Stimulated activated CD4-positive, alpha-beta T cell treated with anti-CD3 and anti-CD28 coated beads, Interleukin-12 subunit alpha, Interleukin-12 subunit beta, amount 100 ng/mL, for 48 hours (primary cell): ENCODE measurements around the gene DUSP16.

Experiments used
- DNase-seq, 3 donors: peaks; one replicate each; pipeline ENCODE4 v3.0.0-alpha.2; 2020; ENCODE audit warnings: low read depth in 2 of 3, low spot score in 1 of 3

The DUSP16 gene

DNA sequence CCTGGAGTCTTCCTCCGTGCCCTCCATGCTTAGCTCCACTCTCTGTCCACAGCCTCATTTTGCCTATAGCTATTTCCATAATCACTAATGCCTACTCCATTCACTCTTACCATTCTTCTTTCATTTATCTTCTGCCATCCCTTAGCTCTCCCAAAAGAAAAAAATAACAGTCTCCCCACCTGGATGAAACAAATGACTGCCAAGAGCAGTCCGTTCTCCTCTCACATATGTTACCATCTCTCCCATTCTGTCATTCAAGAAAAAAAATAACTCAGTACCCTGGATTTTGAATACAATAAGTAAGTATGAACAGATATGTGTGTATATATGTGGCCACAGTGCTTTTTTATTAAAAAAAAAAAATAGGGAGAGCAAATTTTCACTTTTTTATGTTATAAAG, 13.2 kb downstream of the DUSP16 start:
- DNase-seq = no peak

GRCh38 chr12:12548713-12549112, 13.9 kb downstream of the DUSP16 start:
- no peak for DNase-seq

GRCh38 chr12:12546314-12546772, 16.3 kb downstream of the DUSP16 start:
- DNase-seq = no peak

DNA sequence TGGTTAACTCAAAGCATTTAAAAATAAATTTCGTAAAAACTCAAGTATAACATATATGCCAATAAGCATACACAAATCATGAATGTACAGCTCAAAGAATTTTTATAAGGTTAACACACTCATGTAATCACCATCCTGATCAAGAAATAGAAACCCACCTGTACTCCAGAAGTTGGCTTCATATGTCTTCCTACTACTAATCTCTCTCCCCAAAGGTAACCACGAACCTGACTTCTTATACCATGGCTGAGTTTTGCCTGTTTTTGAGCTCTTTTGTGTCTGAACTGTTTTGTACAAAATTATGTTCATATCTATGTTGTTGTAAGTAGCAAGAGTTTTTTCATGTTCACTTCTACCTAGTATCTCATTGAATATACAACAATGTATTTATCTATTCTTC, 18.7 kb downstream of the DUSP16 start:
- no peak for DNase-seq

- no peak for DNase-seq
Observed at GRCh38 chr12:12542964-12543363, 19.7 kb downstream of the DUSP16 start.

DNA sequence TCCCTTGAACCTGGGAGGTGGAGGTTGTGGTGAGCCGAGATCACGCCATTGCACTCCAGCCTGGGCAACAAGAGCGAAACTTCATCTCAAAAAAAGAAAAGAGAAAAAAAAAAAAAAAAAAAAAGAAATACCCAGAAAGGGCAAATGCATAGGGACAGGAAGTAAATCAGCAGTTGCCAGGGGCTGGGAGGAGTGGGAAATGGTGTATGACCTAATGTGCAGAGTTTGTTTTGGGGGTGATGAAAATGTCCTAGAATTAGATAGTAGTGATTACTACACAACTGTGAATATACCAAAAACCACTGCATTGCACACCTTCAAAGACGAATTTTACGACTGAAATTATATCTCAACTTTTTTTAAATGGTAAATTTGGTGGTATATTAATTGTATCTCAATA, 20.4 kb downstream of the DUSP16 start:
- no peak for DNase-seq

GRCh38 chr12:12541782-12542181, 20.9 kb downstream of the DUSP16 start:
- DNase-seq = no peak

- DNase-seq = no peak
Observed at GRCh38 chr12:12540261-12541013, 22.2 kb downstream of the DUSP16 start.

DNA sequence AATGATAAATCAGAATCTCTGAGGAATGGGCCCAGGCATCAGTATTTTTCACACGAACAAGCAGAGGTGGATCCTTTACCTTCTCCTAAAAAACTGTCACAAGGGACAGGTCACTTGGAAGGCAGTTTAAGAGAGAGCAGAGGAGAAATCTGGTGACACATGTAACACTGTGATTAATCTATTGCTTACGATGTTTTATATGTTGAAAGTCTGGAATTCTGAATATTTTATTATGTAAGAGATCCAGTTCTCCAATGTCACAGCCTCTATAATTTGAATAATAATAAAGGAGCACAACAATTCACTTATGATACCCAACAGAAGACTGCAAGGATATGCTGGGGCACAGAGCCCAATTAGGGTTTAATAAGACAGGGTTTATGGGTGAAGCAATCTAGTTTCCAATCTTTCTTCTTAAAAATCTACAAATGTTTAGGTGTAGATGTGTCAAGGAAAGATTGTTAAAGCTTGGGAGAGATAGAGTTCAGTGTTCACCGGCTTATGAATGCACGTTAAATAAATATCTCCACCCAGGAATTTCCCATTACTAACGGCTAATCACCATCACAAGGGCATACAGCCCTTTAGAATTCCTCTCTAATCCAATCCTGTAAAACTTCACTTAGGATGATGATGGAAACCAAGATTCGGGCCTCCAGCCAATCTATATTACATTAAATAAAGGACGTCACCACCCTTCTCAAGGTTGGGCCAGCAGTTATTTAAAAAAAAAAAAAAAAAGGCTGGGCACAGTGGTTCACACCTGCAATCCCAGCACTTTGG, 23.4 kb downstream of the DUSP16 start:
- no peak for DNase-seq

DNA sequence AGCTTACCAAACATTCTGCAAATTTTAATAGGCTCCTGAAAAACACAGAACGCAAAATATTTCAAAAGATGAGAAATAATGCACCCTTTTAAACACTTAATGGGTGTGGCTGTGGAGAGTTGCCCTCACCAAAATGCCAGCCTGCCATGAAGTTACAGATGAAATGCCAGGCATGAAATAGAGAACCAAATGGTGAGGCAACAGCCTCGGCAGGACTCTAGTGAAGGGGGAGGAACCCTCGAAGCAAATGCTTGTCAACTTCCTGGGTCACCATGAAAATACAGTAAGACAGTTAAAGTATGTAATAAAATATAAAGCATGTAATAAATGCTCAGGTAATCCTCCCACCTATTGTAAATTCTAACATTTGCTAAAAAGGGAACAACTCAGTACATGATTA, 24.1 kb downstream of the DUSP16 start:
- DNase-seq = no peak

GRCh38 chr12:12537421-12537820, 25.2 kb downstream of the DUSP16 start:
- DNase-seq = no peak

- DNase-seq = no peak
Observed at GRCh38 chr12:12534975-12535374, 27.7 kb downstream of the DUSP16 start.

- no peak for DNase-seq
Observed at GRCh38 chr12:12534166-12534866, 28.3 kb downstream of the DUSP16 start.

DNA sequence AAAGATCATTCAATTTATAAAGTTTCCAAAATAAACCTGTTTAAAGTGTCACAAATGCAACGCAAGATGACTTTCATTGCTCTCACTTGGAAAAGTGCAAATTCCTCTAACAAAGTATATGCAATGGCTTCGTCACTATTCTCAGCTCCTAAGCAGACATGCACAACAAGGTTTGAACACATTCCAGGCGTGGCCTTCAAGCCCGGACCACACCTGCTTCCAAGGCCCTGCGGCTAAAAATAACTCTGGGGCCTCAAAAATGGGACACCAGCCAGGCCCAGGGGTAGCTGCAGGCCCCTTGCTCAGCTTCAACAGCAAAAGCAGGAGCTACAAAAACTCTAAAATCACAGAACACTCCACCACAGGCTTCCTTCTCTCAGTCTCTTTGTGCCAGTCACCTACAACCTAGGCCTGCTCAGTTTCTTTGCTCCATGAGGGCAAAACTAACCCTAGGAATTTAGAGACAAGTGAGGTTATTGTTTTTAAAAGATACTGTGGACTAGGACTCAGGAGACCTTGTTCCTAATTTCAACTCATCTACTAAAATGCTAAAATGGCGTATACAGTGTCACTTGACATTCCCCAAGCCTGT, 29.3 kb downstream of the DUSP16 start:
- no peak for DNase-seq

- no peak for DNase-seq
Observed at GRCh38 chr12:12531194-12531593, 31.5 kb downstream of the DUSP16 start.

GRCh38 chr12:12529783-12530421, 32.8 kb downstream of the DUSP16 start:
- DNase-seq = no peak

GRCh38 chr12:12528361-12529270, 34.0 kb downstream of the DUSP16 start:
- DNase-seq = no peak

DNA sequence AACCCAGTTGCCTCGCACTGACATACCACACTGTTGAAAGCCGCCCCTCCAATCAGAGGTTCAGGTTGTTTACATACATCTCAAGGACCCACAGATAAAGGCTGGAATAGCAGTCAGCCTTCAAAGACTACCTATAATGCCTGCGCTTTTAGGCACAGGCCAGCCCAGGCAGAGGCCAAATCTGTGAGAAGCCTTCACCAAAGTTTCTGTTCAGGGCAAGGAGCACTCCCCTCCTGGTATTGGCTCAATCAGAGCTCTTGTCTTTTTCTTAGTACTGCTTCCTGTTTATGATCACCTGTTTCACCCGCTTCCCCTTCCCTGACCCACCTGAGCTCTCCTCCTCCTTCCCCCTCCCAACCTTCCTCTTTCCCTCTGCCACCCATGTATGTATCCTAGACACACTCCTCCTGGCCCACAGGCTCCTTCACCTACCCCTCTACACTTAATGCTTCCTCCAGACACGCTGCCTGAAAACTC, 34.8 kb downstream of the DUSP16 start:
- DNase-seq = no peak

DNA sequence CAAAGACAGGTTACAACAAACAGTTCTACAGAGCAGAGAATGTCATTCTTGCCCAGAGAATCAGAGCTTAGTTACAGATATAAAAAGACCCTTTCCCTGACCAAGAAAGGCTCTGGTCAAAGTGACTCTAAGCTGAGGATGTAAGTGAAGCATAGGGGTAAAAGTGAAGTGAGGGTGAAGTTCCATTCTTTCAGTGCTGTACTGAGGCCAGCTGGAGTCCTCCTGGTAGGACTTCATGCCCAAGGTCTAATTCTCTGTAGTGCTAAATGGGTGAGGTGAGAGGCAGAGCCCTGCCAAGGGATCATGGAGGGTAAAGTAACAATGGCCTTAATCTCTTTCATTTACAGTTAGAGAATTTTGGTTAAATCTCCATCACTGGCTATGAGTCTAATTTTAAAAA, 38.5 kb downstream of the DUSP16 start:
- DNase-seq = no peak

- DNase-seq = no peak
Observed at GRCh38 chr12:12523229-12523628, 39.4 kb downstream of the DUSP16 start.
